ENCODE results near the gene ANO9.
"Not testable (repeated sequence)": the region's sequence is repeated elsewhere in the genome, so short reads cannot be mapped to it uniquely, and the experiment has no call there.

Gene ANO9

DNA sequence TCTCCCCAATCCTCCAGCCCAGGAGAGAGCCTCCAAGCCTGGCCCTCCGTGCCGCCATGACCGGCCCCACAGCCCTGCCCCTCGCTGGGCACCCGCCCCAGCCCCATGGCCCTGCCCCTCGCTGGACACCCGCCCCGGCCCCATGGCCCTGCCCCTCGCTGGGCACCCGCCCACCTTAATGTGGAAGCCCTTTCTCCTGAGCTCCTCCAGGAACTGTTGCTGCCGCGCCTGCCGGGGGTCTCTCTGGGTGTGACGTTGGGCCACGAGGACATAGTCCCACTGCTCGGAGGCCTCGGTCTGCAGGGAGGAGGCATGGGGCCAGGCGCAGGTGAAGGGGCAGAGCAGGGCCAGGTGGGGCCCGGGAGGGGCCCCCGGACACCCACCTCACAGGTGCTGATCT is 8.2 kb downstream of the ANO9 start:
- FAIRE-seq: no peak

DNA sequence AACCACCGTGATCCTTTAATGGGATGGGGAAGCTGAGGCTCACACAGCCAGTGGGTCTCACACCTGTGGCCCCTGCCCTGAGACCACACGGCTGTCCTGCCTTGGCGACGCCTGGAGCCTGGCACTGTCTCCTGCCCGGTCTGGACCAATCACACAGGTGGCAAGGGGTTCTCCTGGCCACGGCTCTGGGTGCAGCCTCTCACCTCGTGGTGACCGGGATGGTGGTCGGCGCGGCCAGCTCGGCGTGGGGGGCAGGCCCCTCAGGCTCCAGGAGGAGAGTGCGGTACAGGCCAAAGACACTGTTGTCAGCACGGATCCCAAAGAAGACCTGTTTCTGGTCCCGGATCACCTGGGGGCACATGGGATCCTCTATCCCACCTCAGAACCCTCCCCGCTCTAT is 8.7 kb downstream of the ANO9 start:
- no peak for FAIRE-seq

DNA sequence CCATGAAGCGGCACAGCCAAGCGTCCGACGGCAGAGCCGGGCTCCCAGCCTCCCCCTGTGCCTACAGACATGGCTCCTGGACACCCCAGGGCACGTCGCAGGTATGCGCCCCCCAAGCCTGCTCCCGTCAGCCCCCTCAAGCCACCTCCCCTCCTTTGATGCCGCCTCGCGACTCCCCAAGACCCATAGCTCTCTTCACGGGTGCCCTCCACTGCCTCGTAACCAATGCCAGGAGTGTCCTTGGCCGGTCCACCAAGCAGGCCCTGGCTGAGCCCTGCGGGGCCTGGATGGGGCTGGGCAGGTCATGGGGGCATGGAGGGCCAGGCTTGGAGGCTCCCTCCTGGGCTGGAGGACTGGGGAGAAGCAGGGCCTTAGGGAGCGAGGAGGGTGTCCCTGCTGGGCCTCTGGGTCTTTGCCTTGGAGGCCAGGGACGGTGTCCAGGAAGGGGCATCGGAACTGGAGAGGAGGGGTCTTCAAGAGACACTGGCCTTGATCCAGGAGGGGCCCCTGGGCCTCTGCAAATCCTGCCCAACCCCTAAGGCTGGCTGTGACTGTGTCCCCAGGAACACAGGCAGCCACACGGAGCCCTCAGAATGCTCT is 9.2 kb downstream of the ANO9 start:
- no peak for FAIRE-seq

DNA sequence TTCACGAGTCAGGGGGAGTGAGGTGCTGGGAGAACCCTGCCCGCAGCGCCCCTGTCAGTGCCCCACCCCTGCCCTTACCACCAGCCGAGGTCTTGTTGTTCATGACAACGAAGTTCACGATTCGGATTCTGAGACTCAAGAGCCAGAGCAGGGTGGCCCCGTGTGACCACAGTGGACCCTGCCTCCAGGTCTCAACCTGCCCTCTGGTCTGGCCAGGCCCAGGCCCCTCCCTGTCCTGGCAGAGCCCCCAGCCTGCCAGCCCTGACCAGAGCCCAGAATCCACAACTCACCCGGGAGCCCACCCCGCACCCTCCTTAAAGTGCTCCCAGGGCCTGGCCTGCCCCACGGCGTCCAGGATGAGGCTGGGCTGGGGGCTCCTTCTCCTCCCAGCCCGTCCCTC is 9.9 kb downstream of the ANO9 start:
- FAIRE-seq: no peak

DNA sequence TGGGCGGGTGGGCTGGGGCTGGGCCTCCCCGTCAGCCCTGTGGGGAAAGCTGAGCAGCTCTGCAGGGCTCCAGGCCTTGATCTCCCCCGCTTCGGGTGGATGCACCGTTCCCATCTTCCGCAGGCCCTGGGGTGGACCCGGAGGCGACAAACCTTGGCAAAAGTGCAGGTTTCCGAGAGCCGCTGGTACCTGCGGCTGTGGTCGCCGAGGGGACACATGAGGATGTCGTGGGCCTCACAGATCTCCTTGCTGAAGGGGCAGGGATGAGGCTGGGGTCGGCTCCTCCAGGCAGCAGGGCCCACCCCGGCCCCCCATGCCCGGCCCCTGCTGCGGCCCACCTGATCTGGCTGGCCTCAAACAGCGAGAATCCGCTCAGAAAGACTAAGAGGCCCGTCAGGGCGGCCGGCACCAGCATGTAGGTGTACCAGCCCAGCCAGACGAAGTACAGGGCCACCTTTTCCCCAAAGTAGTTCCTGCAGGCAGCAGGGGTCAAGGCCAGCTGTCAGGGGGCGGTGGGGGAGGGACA is 11.8 kb downstream of the ANO9 start:
- no peak for FAIRE-seq

DNA sequence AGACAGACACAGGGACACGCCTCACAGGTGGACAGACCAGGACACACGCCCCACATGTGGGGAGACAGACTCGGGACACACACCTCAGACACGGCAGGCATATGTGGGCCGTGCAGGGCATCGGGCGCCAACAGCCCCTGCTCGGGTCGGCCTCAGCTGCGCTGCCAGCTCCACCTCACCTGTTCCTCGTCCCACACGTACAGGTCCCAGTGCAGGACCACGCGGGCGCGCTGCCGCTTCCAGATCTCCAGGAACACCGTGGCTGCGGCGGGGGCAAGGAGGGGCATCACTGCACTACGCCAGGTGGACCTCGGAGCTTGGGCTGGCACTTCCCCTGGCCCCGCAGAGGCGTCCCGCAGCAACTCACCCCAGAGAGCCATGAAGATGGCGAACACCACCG is 12.4 kb downstream of the ANO9 start:
- no peak for FAIRE-seq

DNA sequence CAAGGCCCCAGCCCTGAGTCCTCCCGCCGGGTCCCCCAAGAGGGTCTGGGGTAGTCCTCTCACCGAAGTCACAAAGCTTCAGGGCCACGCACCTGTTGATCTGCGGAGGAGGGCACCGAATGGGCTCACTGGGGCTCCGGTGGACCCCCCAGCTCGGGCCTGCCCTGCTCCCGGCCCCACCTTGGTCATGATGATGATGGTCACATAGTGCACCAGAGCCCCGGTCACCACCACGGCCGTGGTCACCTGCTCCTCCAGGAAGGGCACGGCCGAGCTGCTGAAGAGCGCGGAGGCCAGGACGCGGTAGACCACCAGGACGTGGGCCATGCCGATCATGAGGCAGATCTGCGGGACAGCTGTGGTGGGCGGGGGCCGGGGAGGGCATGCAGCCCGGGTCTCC is 13.5 kb downstream of the ANO9 start:
- FAIRE-seq: no peak

DNA sequence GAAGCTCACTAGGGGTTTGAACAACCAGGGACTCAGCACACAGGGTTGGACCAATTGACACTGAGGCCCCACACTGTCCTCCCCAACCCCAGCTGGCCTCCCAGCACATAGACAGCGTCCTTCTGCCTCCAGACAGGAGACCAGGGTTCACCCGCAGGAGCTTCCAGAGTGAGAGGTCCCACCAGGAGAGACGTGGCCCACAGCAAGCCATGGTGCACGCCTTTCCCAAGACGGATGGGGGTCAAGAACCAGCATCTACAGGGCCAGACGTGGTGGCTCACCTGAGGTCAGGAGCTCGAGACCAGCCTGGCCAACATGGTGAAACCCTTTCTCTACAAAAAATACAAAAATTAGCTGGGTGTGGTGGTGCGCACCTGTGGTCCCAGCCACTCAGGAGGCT is 15.0 kb downstream of the ANO9 start:
- no peak for FAIRE-seq

DNA sequence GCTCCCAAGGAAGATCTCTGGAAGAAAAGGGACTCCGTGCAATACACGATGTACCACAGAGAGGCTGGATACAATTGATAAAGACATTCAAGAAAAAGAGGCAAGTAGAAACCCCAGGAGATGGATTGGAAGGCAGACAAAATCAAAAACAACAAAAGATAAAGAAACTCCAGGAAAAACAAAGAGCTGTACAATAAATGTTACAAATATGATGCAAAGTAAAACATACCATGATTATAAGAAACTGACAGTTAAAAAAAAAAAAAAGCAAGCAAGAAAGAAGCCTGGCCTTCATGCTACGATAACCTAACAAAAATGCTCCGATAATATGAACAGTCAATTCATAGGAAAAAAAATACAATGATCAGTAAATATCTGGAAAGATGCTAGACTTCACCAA is 16.5 kb downstream of the ANO9 start:
- FAIRE-seq: no peak

DNA sequence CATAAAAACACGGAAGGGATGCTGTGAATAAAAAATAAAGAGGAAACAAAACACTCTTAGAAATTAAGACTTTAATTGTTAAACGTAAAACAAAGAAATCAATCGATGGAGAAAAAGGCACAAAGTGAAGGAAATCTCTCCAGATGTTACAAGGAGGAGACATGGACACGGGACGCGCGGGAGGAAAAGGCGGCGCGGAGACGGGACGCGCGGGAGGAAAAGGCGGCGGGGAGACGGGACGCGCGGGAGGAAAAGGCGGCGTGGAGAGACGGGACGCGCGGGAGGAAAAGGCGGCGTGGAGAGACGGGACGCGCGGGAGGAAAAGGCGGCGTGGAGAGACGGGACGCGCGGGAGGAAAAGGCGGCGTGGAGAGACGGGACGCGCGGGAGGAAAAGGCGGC is 17.0 kb downstream of the ANO9 start:
- not testable (repeated sequence) for FAIRE-seq

DNA sequence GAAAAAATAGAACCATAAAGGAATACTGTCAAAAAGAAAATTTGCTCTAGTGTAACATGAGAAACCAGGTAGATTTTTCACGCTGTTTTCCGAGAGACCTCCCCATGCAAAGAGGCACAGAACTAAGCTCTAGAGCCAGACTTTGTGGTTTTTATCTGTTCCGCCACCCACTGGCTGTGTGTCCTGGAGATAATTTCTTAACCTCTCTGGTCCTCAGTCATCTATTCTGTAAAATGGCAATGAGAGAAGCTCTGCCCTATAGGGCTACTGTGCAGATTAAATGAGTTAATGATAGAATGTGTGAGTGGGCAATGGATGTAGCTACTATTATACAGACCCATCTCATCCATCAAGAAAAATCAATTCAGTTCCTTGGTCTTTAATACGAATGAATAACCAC is 17.6 kb downstream of the ANO9 start:
- FAIRE-seq: no peak

DNA sequence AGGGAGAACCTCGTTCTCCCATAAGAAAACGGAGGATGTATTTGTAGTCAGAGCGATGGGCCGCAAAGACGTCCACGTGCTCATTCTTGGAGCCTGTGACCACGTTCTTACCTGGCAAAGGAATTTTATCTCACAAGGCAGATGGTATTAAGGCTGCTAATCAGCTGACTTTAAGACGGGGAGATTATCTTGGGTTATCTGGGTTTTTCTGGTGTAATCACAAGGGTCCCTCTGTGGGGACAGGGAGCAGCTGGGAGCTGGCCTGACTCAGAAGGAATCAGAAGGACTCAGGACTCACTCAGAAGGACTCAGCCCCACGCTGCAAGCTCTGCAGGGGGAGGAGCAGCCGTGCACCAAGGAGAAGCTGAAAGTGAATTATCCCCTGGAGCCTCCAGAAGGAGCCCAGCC is 19.6 kb downstream of the ANO9 start:
- no peak for FAIRE-seq

DNA sequence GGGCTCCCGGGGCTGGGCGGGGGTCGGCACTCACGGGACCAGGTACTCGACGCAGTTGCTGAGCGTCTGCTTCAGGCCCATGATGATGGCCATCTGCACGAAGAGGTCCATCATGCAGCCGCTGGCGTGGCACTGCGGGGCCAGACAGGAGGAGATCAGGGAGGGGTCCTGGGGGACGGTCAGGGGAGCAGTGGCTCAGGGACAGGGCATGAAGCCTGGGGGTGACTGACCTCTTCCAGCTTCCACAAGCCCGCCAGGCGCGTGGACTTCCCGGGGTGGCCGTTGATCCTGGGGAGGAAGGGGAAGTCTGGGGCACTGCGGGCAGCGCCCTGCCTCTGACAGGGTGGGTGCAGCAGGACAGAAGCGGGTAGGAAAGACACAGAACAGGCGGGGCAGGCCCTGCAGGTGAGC is 20.9 kb downstream of the ANO9 start:
- FAIRE-seq: no peak

DNA sequence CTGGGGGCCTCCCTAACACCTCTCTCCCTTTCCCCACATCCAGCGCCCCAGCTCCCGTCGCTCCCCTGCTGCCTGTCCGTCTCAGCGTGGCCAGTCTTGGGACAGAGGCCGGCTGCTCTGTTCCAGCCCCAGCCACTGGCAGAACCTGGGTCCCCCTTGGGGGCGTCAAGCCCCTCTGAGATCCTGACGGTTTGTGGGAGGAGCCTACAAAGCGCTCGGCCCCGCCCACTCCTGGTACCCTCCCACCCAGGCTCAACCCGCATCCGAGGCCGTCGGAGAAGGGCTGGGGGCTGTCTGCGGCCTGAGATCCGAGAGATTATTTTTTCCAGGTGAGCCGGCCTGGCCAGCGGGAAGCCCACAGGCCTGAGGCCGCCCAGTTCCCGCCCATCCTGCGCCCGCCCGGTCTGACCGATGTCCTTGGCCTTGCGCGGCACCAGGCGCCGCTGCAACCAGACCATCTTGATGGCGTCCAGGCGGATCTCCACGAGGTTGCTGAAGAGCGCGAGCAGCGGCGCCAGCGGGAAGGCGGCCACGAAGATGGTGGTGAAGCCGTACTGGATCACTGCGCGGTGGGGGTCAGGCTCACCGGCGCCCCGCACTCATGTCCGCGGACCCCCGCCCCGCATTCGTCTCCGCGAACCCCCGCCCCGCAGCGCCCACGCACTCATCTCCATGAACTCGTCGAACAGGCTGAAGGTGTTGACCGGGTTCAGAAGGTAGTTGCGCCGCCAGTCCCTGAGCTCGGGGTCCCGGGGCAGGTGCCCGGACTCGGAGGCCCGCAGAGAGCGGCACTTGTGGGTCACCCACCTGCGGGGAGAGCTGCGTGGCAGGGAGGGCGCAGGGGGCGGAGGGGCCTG is 21.5 kb downstream of the ANO9 start:
- FAIRE-seq: no peak

DNA sequence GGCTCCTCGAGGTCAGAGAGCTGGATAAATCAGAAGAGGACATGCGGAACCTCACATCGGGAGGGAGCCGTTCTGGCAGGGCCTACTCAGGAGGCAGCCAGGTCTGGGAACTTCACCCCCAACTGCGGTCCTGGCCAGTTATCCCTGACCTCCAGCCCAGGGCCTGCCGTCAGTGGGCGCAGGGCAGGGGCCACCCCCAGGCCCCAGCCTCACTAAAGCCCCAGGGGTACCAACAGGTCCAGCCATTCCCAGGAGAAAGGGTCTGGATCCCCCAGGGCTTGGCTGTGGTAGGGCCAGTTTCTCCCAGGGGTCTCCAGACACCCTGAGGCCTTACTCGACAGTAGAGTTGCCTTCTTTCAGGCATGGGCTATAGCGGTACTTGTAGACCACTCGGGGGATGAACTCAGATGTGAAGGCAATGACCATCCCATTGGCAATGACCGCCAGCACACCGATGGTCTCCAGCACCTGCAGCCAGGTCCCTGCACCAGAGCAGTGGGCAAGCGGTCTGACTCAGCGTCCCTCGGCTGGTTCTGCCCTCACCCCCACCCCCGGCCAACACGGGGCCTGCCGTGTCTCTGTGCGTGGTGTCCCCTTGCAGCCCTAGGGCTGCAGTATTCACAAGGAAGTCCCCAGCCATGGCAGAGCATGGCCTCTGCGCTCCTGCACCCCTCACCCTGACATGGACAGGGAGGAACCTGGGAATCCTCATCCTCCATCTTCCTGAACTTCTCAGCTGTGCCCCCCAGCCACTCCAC is 22.4 kb downstream of the ANO9 start:
- FAIRE-seq: no peak

DNA sequence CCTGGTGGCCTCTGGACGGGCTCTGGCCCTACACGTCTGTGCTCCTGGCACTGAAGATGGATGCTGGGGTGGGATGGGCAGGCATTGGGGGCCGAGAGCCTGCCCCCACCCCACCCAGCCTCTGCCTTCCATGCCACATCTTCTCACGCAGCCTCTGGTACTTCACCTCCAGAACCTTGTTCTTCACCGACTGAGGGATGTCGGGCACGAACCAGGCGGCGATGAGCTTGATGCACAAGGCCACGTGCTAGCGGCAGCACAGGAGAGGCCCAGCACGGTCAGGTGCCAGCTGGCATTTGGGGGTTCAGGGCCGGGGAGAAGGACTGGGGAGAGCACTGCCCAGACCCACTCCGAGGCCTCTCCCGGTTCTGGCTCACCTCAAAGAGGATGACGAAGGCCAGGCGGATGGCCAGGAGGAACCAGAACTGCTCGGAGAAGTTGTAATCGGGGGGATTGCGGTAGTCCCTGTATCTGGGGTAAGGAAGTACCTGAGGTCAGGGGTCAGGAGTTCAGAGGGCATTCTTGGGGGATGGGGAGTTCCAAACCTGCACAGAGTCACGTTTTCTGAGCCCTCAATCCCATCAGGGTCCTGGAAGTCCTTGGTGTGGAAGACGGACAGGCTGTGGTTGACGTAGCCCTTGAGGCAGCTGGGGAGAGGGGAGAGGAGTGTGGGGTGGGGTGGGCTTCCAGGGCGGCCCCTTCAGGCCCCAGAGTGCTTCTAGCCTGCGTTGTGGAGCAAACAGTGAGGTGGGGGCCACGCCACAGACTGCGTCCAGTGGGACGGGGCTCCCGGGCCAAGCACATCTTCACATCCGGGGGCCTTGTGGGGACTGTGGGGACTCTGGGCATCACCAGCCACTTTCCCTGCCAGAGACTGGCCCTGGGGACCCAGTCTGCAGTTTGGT is 23.2 kb downstream of the ANO9 start:
- no peak for FAIRE-seq

DNA sequence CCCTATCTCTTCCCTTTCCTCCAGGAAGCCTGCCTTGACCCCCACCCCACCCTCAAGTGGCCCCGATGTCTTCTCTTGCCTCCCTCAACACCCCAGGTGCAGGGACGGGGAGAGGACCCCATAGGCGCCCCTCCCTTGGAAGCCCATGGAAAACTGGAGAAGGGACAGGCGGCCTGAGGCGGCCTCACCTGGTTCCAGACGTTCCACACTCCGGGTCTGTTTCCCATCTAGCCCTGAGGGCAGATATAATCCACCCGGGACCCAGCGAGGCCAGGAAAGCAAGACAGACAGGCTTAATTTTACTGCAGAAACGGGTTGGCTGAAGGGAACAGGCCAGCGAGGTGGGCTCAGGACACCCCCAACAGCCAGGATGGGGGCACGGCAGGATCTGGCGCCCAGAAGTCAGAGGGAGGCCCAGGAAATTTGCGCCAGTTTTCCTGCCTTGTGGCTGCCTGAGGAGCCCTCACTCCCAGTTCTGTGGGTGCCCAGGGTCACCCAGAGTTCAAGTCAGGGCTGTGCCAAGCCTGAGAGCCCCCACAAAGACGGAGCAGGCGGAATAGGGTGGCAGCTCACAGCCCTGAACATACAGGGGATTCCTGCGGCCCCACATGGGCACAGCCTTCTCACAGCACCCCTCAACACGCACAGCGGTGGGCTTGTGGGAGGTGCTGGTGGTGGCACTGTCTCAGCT is 24.0 kb downstream of the ANO9 start:
- FAIRE-seq: no peak

DNA sequence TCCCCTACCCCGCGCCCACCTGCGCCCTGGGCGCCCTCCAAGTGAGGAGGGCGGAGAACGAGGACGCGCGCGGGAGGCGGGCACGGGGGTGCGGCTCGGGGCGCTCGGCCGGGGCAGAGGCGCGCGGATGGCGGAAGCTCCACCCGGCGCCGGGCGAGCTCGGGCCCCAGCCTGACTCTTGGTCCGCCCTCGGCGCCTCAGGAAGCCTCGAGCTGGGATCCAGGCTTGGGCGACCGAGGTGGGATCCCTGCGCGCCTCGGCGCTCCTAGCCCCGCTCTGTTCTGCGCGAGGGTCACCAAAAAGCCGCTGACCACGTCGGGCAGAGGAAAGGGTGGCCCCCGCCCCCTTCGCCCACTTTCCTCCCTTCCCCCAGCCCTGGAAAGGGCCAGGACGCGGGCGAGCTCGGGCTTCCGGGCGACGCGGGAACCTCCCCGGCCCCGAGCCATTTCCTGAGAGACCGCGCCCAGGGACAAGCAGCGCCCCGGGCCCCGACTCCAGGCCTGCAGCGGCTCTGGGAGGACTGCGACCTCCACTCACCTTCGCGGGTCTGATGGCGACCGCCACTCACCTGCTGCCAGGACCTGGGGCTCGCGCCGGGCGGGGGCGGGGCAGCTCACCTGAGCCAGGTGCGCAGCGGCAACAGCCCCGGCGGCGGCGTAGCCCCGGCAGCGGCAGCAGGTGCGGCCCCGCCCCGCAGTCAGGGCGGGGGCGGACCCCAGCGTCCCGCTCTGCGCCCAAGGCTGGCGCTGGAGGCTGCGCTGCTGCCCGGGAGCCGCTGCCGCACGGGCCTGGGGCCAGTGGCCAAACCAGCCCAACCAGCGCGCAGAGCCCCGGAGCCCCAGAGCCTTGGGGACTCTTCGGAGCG is 24.8 kb downstream of the ANO9 start:
- FAIRE-seq: no peak

DNA sequence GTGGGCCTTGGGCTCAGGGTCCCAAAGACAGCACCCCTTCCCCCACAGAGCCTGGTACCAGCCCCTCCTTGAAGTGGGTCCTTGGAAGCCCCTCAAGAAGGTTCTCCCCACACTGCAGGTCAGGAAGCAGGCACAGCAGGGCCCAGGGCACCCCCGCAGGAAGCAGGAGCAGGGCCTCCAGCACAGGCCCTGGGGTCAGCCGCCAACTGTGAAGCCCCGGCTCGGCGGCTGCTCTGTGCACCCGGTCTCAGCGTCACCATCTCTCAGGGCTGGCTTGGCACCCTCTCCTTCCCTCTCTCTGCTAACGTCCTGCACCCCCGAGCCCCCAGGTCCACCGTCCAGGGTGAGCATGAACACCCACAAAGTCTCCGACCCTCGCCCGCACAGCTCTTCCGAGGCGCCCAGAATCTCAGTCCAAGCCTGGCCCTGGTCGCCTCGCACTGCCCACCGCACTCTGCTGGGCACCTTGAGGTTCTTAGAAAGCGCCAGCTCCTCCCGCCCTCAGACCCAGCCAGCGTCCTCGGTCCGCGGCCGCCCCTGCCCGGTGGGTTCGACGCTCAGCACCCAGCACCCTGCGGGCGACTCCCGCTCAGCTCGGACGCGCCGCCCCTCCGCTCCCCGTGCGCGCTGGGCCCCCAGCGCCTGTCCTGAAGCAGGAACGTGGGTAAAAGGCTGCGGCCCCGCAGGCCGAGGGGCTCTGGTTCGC is 25.6 kb downstream of the ANO9 start:
- no peak for FAIRE-seq

DNA sequence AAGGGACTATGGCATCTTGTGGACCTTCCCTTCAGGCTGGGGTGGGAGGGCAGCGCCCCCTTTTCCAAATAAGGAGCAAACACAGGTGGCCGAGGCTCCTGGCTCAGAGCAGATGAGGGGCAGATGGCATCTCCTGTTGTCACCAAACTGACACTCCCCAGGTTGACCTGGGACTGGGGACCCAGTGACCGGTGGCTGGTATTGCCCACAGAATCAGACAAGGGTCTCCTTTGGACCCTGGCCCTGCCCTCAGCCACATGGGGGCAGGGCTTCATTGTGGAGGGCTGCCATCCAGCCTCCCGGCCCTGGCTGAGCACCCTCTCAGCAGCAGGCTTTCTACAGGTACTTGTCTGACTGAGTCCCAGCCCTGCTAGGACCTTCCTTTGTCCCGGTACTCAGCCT is 26.2 kb downstream of the ANO9 start:
- FAIRE-seq: no peak

Data from colon (tissue), 2 donors.